B cell (primary cell): ENCODE results near the gene P3H3. TPM values are rescaled to one million over a fixed set of nuclear protein-coding genes. Genes with fewer than 3 reads are reported as not detected.
"Not testable (repeated sequence)": the region's sequence is repeated elsewhere in the genome, so short reads cannot be mapped to it uniquely, and the experiment has no call there.

Experiments
- ATAC-seq: fragments of 200-7000 bp; cut with Tn5 transposase; one replicate; pipeline ENCODE4 v1.10.0; 2021; ENCODE audit warnings: low read depth, mild to moderate bottlenecking, moderate number of reproducible peaks, moderate library complexity
- CTCF ChIA-PET: fragments of 350-600 bp; sonication (Branson Sonifier 250); formaldehyde crosslinking; loops from one replicate; lab custom pipeline; 2021; ENCODE audit warnings: antibody characterized with exemption, inconsistent platforms; lab: Charles Lee
- POLR2A ChIA-PET: fragments of 350-600 bp; sonication (Branson Sonifier 250); formaldehyde crosslinking; loops from one replicate; lab custom pipeline; 2021; ENCODE audit warnings: antibody characterized with exemption; lab: Charles Lee
- DNase-seq: peaks from one replicate; pipeline ENCODE4 v3.0.0; 2013
- H2AFZ ChIP-seq: 2 replicates; pipeline ENCODE4 v1.6.1; 2012; ENCODE audit warnings: mild to moderate bottlenecking, low read depth, low read length; ENCODE audit not compliant: insufficient read depth, poor library complexity, severe bottlenecking
- H3K27ac ChIP-seq, 2 donors: 1 replicate in 1 of 2; 2 replicates in 1 of 2; pipeline ENCODE4 v1.5.1; 2012 to 2013; ENCODE audit warnings: low read length in 2 of 2, mild to moderate bottlenecking in 2 of 2, moderate library complexity in 1 of 2
- H3K27me3 ChIP-seq, 4 experiments: fragments of 200-600 bp in 1 of 4; sonication (generic) in 1 of 4; replicated peaks in 1 of 4; 1 replicate in 2 of 4; 2 replicates in 2 of 4; pipeline versions ENCODE4 v1.6.1 to v1.7.0; 2013 to 2016; ENCODE audit warnings: low read length in 3 of 4, mild to moderate bottlenecking in 2 of 4, mixed read lengths in 1 of 4, moderate library complexity in 1 of 4; ENCODE audit not compliant: insufficient read depth in 4 of 4, control insufficient read depth in 3 of 4; ENCODE audit errors: control extremely low read depth in 1 of 4
- H3K36me3 ChIP-seq, 2 experiments: replicated peaks in 1 of 2; 1 replicate in 1 of 2; 2 replicates in 1 of 2; pipeline versions ENCODE4 v1.6.1 to v1.7.1; 2013; ENCODE audit warnings: low read length in 1 of 2; ENCODE audit not compliant: insufficient read depth in 2 of 2, control insufficient read depth in 1 of 2; ENCODE audit errors: control extremely low read depth in 1 of 2, extremely low read depth in 1 of 2
- H3K4me1 ChIP-seq, 2 donors: fragments of 200-600 bp in 1 of 2; sonication (generic) in 1 of 2; 1 replicate in 1 of 2; 2 replicates in 1 of 2; pipeline versions ENCODE4 v1.5.1 to v1.6.1; 2013 to 2017; ENCODE audit warnings: low read length in 2 of 2; ENCODE audit not compliant: control insufficient read depth in 2 of 2, insufficient read depth in 2 of 2
- H3K4me2 ChIP-seq: replicated peaks from 2 replicates; pipeline ENCODE3; 2012; ENCODE audit warnings: mild to moderate bottlenecking, low read depth, low read length; ENCODE audit not compliant: poor library complexity, severe bottlenecking
- H3K4me3 ChIP-seq, 5 experiments: fragments of 200-600 bp in 1 of 5; sonication (generic) in 1 of 5; 1 replicate in 3 of 5; 2 replicates in 2 of 5; pipeline versions ENCODE4 v1.5.1 to v1.7.0; 2011 to 2016; ENCODE audit warnings: low read length in 4 of 5, mild to moderate bottlenecking in 4 of 5, low read depth in 2 of 5, control low read depth in 1 of 5, moderate library complexity in 1 of 5; ENCODE audit not compliant: insufficient read depth in 1 of 5; ENCODE audit errors: control extremely low read depth in 1 of 5, extremely low read depth in 1 of 5
- H3K79me2 ChIP-seq: fragments of 200-600 bp; sonication (generic); one replicate; pipeline ENCODE4 v1.6.0; 2016; ENCODE audit warnings: low read length; ENCODE audit not compliant: control insufficient read depth, insufficient read depth
- H3K9ac ChIP-seq: fragments of 200-600 bp; sonication (generic); 2 replicates; pipeline ENCODE4 v1.6.1; 2017; ENCODE audit warnings: mild to moderate bottlenecking, low read length, moderate library complexity
- H3K9me3 ChIP-seq, 3 donors: one replicate each; pipeline versions ENCODE4 v1.6.1 to v1.7.1; 2013; ENCODE audit warnings: low read length in 2 of 3; ENCODE audit not compliant: control insufficient read depth in 2 of 3, insufficient read depth in 1 of 3; ENCODE audit errors: control extremely low read depth in 1 of 3
- H4K20me1 ChIP-seq: 2 replicates; pipeline ENCODE4 v1.6.0; 2012; ENCODE audit warnings: mild to moderate bottlenecking, low read length; ENCODE audit not compliant: insufficient read depth, control insufficient read depth, poor library complexity, severe bottlenecking
- H3K27ac Mint-ChIP-seq: one replicate; pipeline ENCODE4 v1.8.0; 2021; ENCODE audit warnings: mixed read lengths
- H3K27me3 Mint-ChIP-seq: one replicate; pipeline ENCODE4 v1.8.0; 2021; ENCODE audit warnings: mixed read lengths
- H3K4me1 Mint-ChIP-seq: one replicate; pipeline ENCODE4 v1.8.0; 2021; ENCODE audit warnings: mixed read lengths
- H3K4me3 Mint-ChIP-seq: one replicate; pipeline ENCODE4 v1.8.0; 2021; ENCODE audit warnings: mixed read lengths
- H3K9me3 Mint-ChIP-seq: one replicate; pipeline ENCODE4 v1.8.0; 2022; ENCODE audit warnings: mixed read lengths; ENCODE audit not compliant: insufficient read depth
- CTCF ChIP-seq: fragments of 200-600 bp; IDR thresholded peaks from one replicate; pipeline ENCODE4 v1.8.0; 2022; ENCODE audit warnings: antibody characterized with exemption, mild to moderate bottlenecking
- EZH2 ChIP-seq: IDR thresholded peaks from 2 replicates; pipeline ENCODE4 v1.6.1; 2012; ENCODE audit warnings: borderline replicate concordance, low read depth, mild to moderate bottlenecking, moderate library complexity, low read length; ENCODE audit not compliant: insufficient read depth, poor library complexity, severe bottlenecking
- WGBS: methylation state at CpG from one replicate; pipeline ENCODE4 v1.1.5; 2013; ENCODE audit warnings: missing lambda C conversion rate; ENCODE audit not compliant: insufficient coverage; 5-methylcytosine and 5-hydroxymethylcytosine counted together
- intact Hi-C: fragments of 100-400 bp; cut with micrococcal nuclease; formaldehyde crosslinking; loops from one replicate; pipeline ENCODE4 v1.10.0; 2022
- polyA plus RNA-seq: library from polyadenylated mRNA; depleted of rRNA; stranded (reverse); fragments of >200 nt; gene quantifications from 2 replicates; pipeline ENCODE4 v1.2.3, GENCODE V29; 2012
- total RNA-seq, 2 donors: library from RNA; stranded (reverse); fragments of 120-200 nt in 1 of 2; gene quantifications; 1 replicate in 1 of 2; 2 replicates in 1 of 2; pipeline versions ENCODE4 v1.2.3 to v1.2.4, GENCODE V29; 2013 to 2022

The P3H3 gene
- total and polyA plus RNA-seq, 2 donors (not counting 1 experiment from before 2014, with no cell fraction given), result 0.09 TPM; not detected in 1

- Mint-ChIP-seq H3K4me3 (peak within 1 kb of the TSS; percentile 90), H3K27ac (peak within 1 kb of the TSS; percentile 93), H3K9me3 (no peaks in the 10 kb centered on the region), H3K27me3 (no peaks in the 10 kb centered on the region), H3K4me1 (peaks cover 40% of the 10 kb centered on the region)
- H3K9me3 ChIP-seq, result no peaks in the 10 kb centered on the region
- H3K36me3 ChIP-seq, result peaks cover 0 to 21% of the 10 kb centered on the region in 2 experiments
- peak within 1 kb of the TSS; percentile 97 for H2AFZ ChIP-seq
- POLR2A ChIA-PET, result interaction anchor here (0.5 to 2.7 kb wide), 21 partner anchors 16 to 235 kb away, joined by 3 to 30 read pairs (median 6); partner anchors contain the start of genes C12orf57, CDCA3, COPS7A and LRRC23
- CTCF ChIA-PET, result interaction anchor here (0.6 to 11.8 kb wide), 42 partner anchors 8 to 271 kb away, joined by 3 to 136 read pairs (median 7); partner anchors contain the start of genes C12orf57, C1RL, CDCA3 and COPS7A
- ATAC-seq (peak; percentile 89), DNase-seq (peak; percentile 98)
- TF ChIP-seq EZH2 (no peak), CTCF (no peak)
- H3K79me2 ChIP-seq, result peaks cover 17% of the 10 kb centered on the region
- intact Hi-C loops, result loop anchor here (1.0 to 2.0 kb wide), 10 partner anchors 18 to 316 kb away; partner anchors contain the start of genes C1R, CLSTN3, COPS7A and EMG1
- H3K27me3 ChIP-seq, result no peaks in the 10 kb centered on the region
- 1% methylated on average over 65 of the region's 66 CpGs for WGBS
- peaks cover 29 to 40% of the 10 kb centered on the region in 2 donors for H3K4me1 ChIP-seq
- H3K27ac ChIP-seq, result peak within 1 kb of the TSS; percentile 45 to 61
- peak within 1 kb of the TSS; percentile 69 to 92 (median 88) for H3K4me3 ChIP-seq
- H3K4me2 ChIP-seq, result peak within 1 kb of the TSS; percentile 97
- H3K9ac ChIP-seq, result peak within 1 kb of the TSS; percentile 91
- H4K20me1 ChIP-seq, result peaks cover 40% of the 10 kb centered on the region
Measured at GRCh38 chr12:6873094-6874014, 45.1 kb downstream of the P3H3 start, which contains the start of gene SPSB2. Gene SPSB2 (minus strand): TSS chr12:6873303. CDS start chr12:6872901, 402 bp downstream.

GRCh38 chr12:6874015-6874368, 45.8 kb downstream of the P3H3 start:
- Mint-ChIP-seq H3K27ac (peak overlapping the region; percentile 93), H3K4me1 (peaks cover 33% of the 10 kb centered on the region), H3K4me3 (peak overlapping the region; percentile 90)
- intact Hi-C loops, H3K9me3 Mint-ChIP-seq, H3K27me3 Mint-ChIP-seq, ATAC-seq, H3K27me3 ChIP-seq, DNase-seq, H3K9me3 ChIP-seq: not testable (repeated sequence)
- H3K36me3 ChIP-seq, result peaks cover 0 to 21% of the 10 kb centered on the region in 2 experiments
- peak overlapping the region; percentile 97 for H2AFZ ChIP-seq
- peaks cover 17% of the 10 kb centered on the region for H3K79me2 ChIP-seq
- H3K4me2 ChIP-seq, result peak overlapping the region; percentile 97
- H3K4me3 ChIP-seq, result peak overlapping the region; percentile 69 to 92 (median 88)
- 57% methylated on average over 6 of the region's 9 CpGs for WGBS
- H3K9ac ChIP-seq, result peak overlapping the region; percentile 91
- peak overlapping the region in 1 of 2 donors; percentile 55 for H3K27ac ChIP-seq
- CTCF ChIA-PET, result interaction anchor here (0.6 to 11.8 kb wide), 12 partner anchors 13 to 238 kb away, joined by 3 to 136 read pairs (median 28); partner anchors contain the start of genes C12orf57, CDCA3, COPS7A and LRRC23
- H4K20me1 ChIP-seq, result peaks cover 34% of the 10 kb centered on the region
- peaks cover 23 to 33% of the 10 kb centered on the region in 2 donors for H3K4me1 ChIP-seq
- POLR2A ChIA-PET, result interaction anchor here (0.6 to 2.7 kb wide), 6 partner anchors 16 to 222 kb away, joined by 3 to 30 read pairs (median 5); partner anchors contain the start of gene LRRC23

GRCh38 chr12:6879824-6880223, 51.6 kb downstream of the P3H3 start:
- CTCF ChIA-PET, result interaction anchor here (1.1 to 1.4 kb wide), 2 partner anchors 12 to 15 kb away, joined by 3 read pairs; no protein-coding TSS in a partner anchor
- DNase-seq, H3K9ac ChIP-seq, H3K9me3 ChIP-seq, H3K36me3 ChIP-seq, H3K27ac ChIP-seq, H3K9me3 Mint-ChIP-seq, H3K4me1 ChIP-seq, H3K4me1 Mint-ChIP-seq, H3K79me2 ChIP-seq, H3K27me3 ChIP-seq, ATAC-seq, H3K4me3 ChIP-seq, H3K4me2 ChIP-seq, H3K27me3 Mint-ChIP-seq, H4K20me1 ChIP-seq, intact Hi-C loops, H3K4me3 Mint-ChIP-seq, H3K27ac Mint-ChIP-seq, H2AFZ ChIP-seq, POLR2A ChIA-PET: not testable (repeated sequence)
- 93% methylated on average over 8 of the region's 11 CpGs for WGBS
